ENCODE results near the gene YJU2.
A peak's percentile ranks its signal among the peaks of the same experiment; 100 is the strongest.

The YJU2 gene

GRCh38 chr19:4298810-4299550, 52.1 kb downstream of the YJU2 start:
- Histone ChIP-seq H3K4me3 (ENCODE audit: low read length in 2 of 2) (no peak overlapping the region), H3K4me1 (ENCODE audit: control insufficient read depth in 2 of 2, insufficient read depth in 2 of 2, low read length in 2 of 2) (no peaks in the 10 kb centered on the region), H3K27me3 (ENCODE audit: control insufficient read depth in 2 of 2, insufficient read depth in 2 of 2, low read length in 2 of 2) (no peaks in the 10 kb centered on the region), H3K36me3 (ENCODE audit: control insufficient read depth in 2 of 2, insufficient read depth in 2 of 2, low read length in 2 of 2) (no peaks in the 10 kb centered on the region), H3K27ac (ENCODE audit: low read depth in 2 of 2, low read length in 2 of 2) (no peak overlapping the region), H3K9ac (ENCODE audit: low read depth in 1 of 2, low read length in 2 of 2) (no peak overlapping the region), H3K9me3 (ENCODE audit: control insufficient read depth in 2 of 2, low read length in 2 of 2) (no peaks in the 10 kb centered on the region)

DNA sequence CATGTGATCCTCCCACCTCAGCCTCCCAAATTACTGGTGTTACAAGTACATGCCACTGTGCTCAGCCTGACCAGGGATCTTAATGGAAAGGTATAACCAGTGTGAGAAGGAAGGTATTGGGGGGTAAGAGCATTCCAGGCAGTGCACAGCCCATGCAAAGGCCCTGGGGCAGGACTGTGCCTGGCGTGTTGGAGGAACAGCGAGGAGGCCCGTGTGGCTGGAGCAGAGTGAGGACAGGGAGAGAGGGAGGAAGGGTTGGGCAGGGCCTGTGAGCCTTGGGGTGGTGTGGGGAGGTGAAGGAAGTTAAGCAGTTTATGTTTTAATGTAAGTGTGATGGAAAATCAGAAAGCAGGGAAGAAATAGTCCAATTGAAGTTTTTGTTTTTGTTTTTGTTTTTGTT, 53.7 kb downstream of the YJU2 start:
- Histone ChIP-seq H3K4me1 (ENCODE audit: control insufficient read depth in 2 of 2, insufficient read depth in 2 of 2, low read length in 2 of 2) (no peaks in the 10 kb centered on the region), H3K27me3 (ENCODE audit: control insufficient read depth in 2 of 2, insufficient read depth in 2 of 2, low read length in 2 of 2) (no peaks in the 10 kb centered on the region), H3K36me3 (ENCODE audit: control insufficient read depth in 2 of 2, insufficient read depth in 2 of 2, low read length in 2 of 2) (no peaks in the 10 kb centered on the region), H3K9ac (ENCODE audit: low read depth in 1 of 2, low read length in 2 of 2) (no peak overlapping the region), H3K4me3 (ENCODE audit: low read length in 2 of 2) (no peak overlapping the region), H3K27ac (ENCODE audit: low read depth in 2 of 2, low read length in 2 of 2) (no peak overlapping the region), H3K9me3 (ENCODE audit: control insufficient read depth in 2 of 2, low read length in 2 of 2) (no peaks in the 10 kb centered on the region)

- Histone ChIP-seq H3K36me3 (ENCODE audit: control insufficient read depth in 2 of 2, insufficient read depth in 2 of 2, low read length in 2 of 2) (no peaks in the 10 kb centered on the region), H3K4me3 (ENCODE audit: low read length in 2 of 2) (no peak overlapping the region), H3K4me1 (ENCODE audit: control insufficient read depth in 2 of 2, insufficient read depth in 2 of 2, low read length in 2 of 2) (no peaks in the 10 kb centered on the region), H3K9ac (ENCODE audit: low read depth in 1 of 2, low read length in 2 of 2) (peak overlapping the region in 1 of 2 donors; percentile 2), H3K27me3 (ENCODE audit: control insufficient read depth in 2 of 2, insufficient read depth in 2 of 2, low read length in 2 of 2) (no peaks in the 10 kb centered on the region), H3K9me3 (ENCODE audit: control insufficient read depth in 2 of 2, low read length in 2 of 2) (no peaks in the 10 kb centered on the region), H3K27ac (ENCODE audit: low read depth in 2 of 2, low read length in 2 of 2) (peak overlapping the region in 1 of 2 donors; percentile 32)
Measured at GRCh38 chr19:4301590-4302242, 54.8 kb downstream of the YJU2 start.

- no peaks in the 10 kb centered on the region for H3K27me3 ChIP-seq (ENCODE audit: control insufficient read depth in 2 of 2, insufficient read depth in 2 of 2, low read length in 2 of 2)
- H3K36me3 ChIP-seq (ENCODE audit: control insufficient read depth in 2 of 2, insufficient read depth in 2 of 2, low read length in 2 of 2) = no peaks in the 10 kb centered on the region
- no peak within 1 kb of the TSS for H3K4me3 ChIP-seq (ENCODE audit: low read length in 2 of 2)
- H3K9ac ChIP-seq (ENCODE audit: low read depth in 1 of 2, low read length in 2 of 2) = peak within 1 kb of the TSS in 1 of 2 donors; percentile 2
- H3K27ac ChIP-seq (ENCODE audit: low read depth in 2 of 2, low read length in 2 of 2) = peak within 1 kb of the TSS in 1 of 2 donors; percentile 32
- H3K9me3 ChIP-seq (ENCODE audit: control insufficient read depth in 2 of 2, low read length in 2 of 2) = no peaks in the 10 kb centered on the region
- H3K4me1 ChIP-seq (ENCODE audit: control insufficient read depth in 2 of 2, insufficient read depth in 2 of 2, low read length in 2 of 2) = no peaks in the 10 kb centered on the region
Measured at GRCh38 chr19:4302243-4302640, 55.4 kb downstream of the YJU2 start, which contains the start of gene TMIGD2. TMIGD2 (minus strand) TSS chr19:4302389; CDS start chr19:4302385, 4 bp downstream.

DNA sequence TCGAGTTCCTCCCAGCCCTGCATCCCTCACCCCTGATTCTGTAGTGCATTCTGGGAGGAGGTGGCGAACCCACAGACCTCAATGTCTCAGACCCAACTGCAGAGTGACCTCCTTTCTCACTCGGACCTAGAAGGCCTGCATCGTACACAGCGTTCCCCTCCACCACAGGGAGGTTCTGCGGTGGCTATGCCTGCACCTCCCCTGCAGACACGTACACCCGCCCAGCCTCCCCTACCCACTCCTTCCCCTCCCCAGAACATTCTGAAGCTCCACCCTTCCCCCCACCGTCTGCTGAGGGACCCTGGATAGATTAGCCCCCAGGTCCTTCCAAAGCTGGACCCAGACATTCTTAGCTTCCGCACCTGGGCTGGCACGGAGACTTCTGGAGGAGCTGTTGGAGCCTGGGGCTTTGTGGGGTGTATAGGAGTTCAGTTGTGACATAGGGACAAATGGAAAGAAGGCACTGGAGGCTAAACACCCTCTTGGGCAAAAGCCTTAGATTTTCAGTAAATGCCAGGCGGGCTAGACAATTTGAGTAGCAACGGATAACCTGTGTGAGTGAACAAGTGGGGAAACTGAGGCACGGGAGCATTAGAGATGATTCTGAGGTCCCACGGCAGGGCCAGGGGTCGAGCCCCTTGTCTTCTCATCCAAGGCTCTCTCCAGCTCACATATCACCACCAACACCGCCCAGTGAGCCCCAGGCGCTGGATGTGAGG, 57.1 kb downstream of the YJU2 start:
- Histone ChIP-seq H3K27ac (ENCODE audit: low read depth in 2 of 2, low read length in 2 of 2) (no peak overlapping the region), H3K9ac (ENCODE audit: low read depth in 1 of 2, low read length in 2 of 2) (no peak overlapping the region), H3K4me3 (ENCODE audit: low read length in 2 of 2) (no peak overlapping the region), H3K9me3 (ENCODE audit: control insufficient read depth in 2 of 2, low read length in 2 of 2) (no peaks in the 10 kb centered on the region), H3K27me3 (ENCODE audit: control insufficient read depth in 2 of 2, insufficient read depth in 2 of 2, low read length in 2 of 2) (no peaks in the 10 kb centered on the region), H3K36me3 (ENCODE audit: control insufficient read depth in 2 of 2, insufficient read depth in 2 of 2, low read length in 2 of 2) (no peaks in the 10 kb centered on the region), H3K4me1 (ENCODE audit: control insufficient read depth in 2 of 2, insufficient read depth in 2 of 2, low read length in 2 of 2) (no peaks in the 10 kb centered on the region)

DNA sequence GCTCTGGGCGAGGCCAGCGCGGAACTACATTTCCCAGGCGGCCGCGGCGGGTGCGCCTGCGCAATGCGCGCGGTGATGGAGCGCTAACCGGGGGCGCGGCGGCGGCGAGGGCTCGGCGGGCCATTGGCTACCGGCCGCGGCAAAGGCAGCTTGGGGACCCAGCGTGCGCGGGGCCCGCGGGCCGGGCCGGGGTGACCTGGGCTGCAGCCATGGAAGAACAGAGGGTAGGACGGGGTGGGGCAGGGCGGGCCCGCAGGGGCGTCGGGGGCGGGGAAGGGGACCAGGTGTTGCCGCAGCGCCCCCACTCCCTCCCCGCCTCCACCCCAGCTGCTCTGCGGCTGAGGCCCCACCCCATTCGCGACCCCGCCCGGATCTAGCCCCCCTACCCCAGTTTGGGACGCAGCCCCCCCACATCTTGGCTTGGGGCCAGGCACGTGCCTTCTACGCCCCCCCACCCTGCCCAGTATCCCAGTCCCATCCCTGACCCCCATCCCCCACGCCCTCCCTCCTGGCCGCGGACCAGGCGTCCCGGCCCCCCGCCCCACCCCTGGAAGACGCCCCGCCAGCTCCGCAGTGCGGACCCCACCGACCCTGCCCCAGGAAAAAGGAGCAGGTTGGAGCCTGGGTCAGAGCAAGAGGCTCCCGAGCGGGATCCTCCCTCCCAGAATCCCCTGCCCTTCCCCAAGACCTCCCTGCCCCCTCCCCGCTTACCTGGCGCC, 57.8 kb downstream of the YJU2 start, which contains the start of gene FSD1:
Gene FSD1, plus strand, starts transcription at position 61 of the 719 bp plus-strand sequence. Its CDS starts 149 bp downstream, at position 210.
- H3K27ac ChIP-seq (ENCODE audit: low read depth in 2 of 2, low read length in 2 of 2) = no peak within 1 kb of the TSS
- H3K36me3 ChIP-seq (ENCODE audit: control insufficient read depth in 2 of 2, insufficient read depth in 2 of 2, low read length in 2 of 2) = no peaks in the 10 kb centered on the region
- no peaks in the 10 kb centered on the region for H3K9me3 ChIP-seq (ENCODE audit: control insufficient read depth in 2 of 2, low read length in 2 of 2)
- H3K27me3 ChIP-seq (ENCODE audit: control insufficient read depth in 2 of 2, insufficient read depth in 2 of 2, low read length in 2 of 2) = no peaks in the 10 kb centered on the region
- no peak within 1 kb of the TSS for H3K9ac ChIP-seq (ENCODE audit: low read depth in 1 of 2, low read length in 2 of 2)
- H3K4me1 ChIP-seq (ENCODE audit: control insufficient read depth in 2 of 2, insufficient read depth in 2 of 2, low read length in 2 of 2) = no peaks in the 10 kb centered on the region
- no peak within 1 kb of the TSS for H3K4me3 ChIP-seq (ENCODE audit: low read length in 2 of 2)

DNA sequence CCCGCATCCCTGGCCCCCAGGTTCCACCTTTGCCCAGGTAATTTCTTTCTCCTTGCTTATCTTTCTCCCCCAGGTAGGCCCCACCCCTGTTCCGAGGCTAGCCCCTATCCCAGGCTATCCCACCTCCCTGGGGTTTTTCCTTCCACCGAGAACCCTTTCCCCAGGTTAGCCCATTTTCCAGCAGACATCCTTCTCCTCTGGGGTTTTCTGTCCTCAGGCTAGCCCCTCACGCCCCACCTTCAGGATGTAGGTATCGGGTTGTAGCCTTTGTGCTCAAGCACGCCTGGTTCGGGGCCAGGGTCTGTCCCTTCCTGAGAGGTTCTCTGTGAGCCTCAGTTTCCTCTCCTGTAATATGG, 58.4 kb downstream of the YJU2 start:
- no peaks in the 10 kb centered on the region for H3K27me3 ChIP-seq (ENCODE audit: control insufficient read depth in 2 of 2, insufficient read depth in 2 of 2, low read length in 2 of 2)
- no peak overlapping the region for H3K4me3 ChIP-seq (ENCODE audit: low read length in 2 of 2)
- H3K36me3 ChIP-seq (ENCODE audit: control insufficient read depth in 2 of 2, insufficient read depth in 2 of 2, low read length in 2 of 2) = no peaks in the 10 kb centered on the region
- no peaks in the 10 kb centered on the region for H3K4me1 ChIP-seq (ENCODE audit: control insufficient read depth in 2 of 2, insufficient read depth in 2 of 2, low read length in 2 of 2)
- no peak overlapping the region for H3K27ac ChIP-seq (ENCODE audit: low read depth in 2 of 2, low read length in 2 of 2)
- H3K9ac ChIP-seq (ENCODE audit: low read depth in 1 of 2, low read length in 2 of 2) = no peak overlapping the region
- no peaks in the 10 kb centered on the region for H3K9me3 ChIP-seq (ENCODE audit: control insufficient read depth in 2 of 2, low read length in 2 of 2)

DNA sequence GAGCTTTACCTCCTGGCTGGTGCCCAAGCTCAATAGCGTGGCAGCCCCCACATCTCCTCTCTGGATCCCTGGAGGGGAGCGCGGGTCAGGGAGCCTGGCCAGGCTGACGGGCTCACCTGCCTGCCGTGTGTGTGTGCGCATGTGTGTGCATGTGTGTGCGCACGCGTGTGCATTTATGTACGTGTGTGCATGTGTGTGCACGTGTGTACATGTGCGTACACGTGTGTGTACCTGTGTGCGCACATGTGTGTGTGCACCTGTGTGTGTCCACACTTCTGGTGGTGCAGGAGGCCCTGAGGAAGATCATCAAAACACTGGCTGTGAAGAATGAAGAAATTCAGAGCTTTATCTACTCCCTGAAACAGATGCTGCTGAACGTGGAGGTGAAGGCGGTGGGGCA, 58.8 kb downstream of the YJU2 start:
- Histone ChIP-seq H3K9me3 (ENCODE audit: control insufficient read depth in 2 of 2, low read length in 2 of 2) (no peaks in the 10 kb centered on the region), H3K9ac (ENCODE audit: low read depth in 1 of 2, low read length in 2 of 2) (no peak overlapping the region), H3K27me3 (ENCODE audit: control insufficient read depth in 2 of 2, insufficient read depth in 2 of 2, low read length in 2 of 2) (no peaks in the 10 kb centered on the region), H3K4me1 (ENCODE audit: control insufficient read depth in 2 of 2, insufficient read depth in 2 of 2, low read length in 2 of 2) (no peaks in the 10 kb centered on the region), H3K36me3 (ENCODE audit: control insufficient read depth in 2 of 2, insufficient read depth in 2 of 2, low read length in 2 of 2) (no peaks in the 10 kb centered on the region), H3K4me3 (ENCODE audit: low read length in 2 of 2) (no peak overlapping the region), H3K27ac (ENCODE audit: low read depth in 2 of 2, low read length in 2 of 2) (no peak overlapping the region)

DNA sequence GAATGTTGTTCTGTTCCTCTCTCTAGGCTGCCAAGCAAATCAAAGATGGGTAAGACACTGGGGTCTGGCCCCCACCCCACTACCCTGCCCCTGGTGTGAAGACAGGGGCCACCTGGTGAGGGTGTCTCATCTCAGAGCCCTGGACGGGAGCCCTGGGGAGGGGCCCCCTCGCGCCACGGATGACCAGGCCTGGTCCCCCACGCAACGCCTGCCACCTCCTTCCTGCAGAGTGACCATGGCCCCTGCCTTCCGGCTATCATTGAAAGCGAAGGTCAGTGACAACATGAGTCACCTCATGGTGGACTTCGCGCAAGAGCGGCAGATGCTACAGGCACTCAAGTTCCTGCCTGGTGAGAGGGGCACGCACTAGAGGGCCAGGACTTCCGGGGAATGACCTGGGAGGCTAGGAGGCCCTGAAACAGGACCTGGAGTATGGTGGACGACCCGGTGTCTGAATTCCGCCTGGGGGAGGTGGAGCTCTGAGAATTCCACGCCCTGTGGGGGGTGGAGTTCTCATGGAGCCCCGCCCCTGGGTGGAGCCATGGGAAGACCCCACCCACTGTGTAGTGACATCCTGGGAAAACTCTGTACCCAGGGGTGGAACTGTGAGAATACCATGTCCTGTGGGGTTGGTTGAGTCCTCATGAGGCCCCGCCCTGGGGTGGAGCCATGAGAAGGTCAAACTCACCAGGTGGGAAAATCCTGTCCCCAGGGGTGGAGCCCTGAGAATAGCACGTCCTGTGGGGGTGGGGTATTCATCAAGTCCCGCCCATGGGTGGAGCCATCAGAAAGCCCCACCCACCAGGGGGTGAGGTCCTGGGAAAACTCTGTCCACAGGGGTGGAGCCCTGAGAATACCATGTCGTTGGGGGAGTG, 63.6 kb downstream of the YJU2 start:
- Histone ChIP-seq H3K9me3 (ENCODE audit: control insufficient read depth in 2 of 2, low read length in 2 of 2) (no peaks in the 10 kb centered on the region), H3K4me1 (ENCODE audit: control insufficient read depth in 2 of 2, insufficient read depth in 2 of 2, low read length in 2 of 2) (no peaks in the 10 kb centered on the region), H3K27ac (ENCODE audit: low read depth in 2 of 2, low read length in 2 of 2) (no peak overlapping the region), H3K4me3 (ENCODE audit: low read length in 2 of 2) (no peak overlapping the region), H3K36me3 (ENCODE audit: control insufficient read depth in 2 of 2, insufficient read depth in 2 of 2, low read length in 2 of 2) (no peaks in the 10 kb centered on the region), H3K27me3 (ENCODE audit: control insufficient read depth in 2 of 2, insufficient read depth in 2 of 2, low read length in 2 of 2) (no peaks in the 10 kb centered on the region), H3K9ac (ENCODE audit: low read depth in 1 of 2, low read length in 2 of 2) (no peak overlapping the region)
